Measurements from ENCODE around the gene CCDC33.
A peak's percentile ranks its signal among the peaks of the same experiment; 100 is the strongest.

The CCDC33 gene

DNA sequence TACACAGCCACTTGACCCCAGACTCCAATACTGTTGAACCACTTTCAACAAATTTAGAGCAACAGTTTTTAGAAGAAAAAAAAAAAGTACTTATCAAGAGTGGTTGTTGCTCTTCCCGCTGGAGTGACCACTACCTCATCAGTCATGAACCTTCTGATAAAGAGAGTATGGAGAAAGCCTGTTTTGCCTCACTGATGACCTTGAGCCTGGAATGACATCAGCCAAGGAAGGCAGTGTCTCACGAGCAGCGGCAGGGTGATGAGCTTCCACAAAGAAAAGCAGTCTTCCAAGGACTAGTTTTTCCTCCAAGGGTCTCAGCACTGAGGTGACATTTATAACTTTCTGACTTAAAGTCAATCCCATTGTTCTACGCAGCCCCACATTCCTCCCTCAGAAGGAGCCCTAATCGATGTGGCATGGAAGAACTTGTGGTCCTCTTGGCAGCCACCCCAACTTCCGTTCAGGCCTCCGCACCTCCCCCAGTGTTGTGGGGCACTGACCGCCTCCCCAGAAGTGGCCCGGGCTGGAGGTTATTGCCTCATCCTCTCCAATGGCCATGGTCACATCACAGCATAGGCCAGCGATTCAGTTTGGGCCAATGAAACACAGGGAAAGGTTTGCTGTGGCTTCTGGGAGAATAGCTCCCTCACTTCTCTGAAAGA, 133.1 kb downstream of the CCDC33 start:
- no peak for DNase-seq

DNA sequence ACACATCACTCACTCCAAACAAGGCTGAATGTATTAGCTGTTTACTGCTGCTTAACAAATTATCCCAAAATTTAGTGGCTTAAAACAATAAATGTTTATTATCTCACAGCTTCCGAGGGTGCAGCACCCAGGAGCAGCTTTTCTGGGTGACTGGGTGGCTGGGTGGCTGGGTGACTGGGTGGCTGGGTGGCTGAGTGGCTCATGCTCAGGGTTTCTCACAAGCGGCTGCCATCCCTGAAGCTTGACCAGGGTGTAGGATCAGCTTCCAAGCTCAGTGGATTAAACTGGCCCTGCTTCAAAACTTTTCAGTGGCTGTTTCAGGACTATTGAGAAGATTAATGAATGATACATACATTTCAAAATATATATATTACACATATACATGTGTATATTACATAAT, 133.6 kb downstream of the CCDC33 start:
- DNase-seq = no peak

DNA sequence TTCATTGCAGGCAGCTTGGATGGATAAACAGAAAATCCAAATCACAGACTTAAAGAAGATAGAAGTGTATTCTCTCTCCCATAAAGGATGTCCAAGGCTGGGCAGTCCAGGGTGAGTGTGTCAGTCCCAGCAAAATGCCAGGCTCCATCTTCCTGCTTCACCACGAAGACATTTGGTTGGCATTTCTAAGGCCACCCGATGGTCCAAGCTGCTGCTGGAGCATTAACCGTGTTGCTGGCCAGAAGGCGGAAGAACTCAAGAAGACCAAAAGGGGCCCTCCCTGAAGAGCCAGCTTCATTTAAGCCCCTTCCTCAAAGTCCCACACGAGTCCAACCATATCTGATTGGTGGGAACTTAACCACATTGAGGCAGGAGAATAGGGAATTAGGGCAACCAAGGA, 134.3 kb downstream of the CCDC33 start:
- no peak for DNase-seq

DNA sequence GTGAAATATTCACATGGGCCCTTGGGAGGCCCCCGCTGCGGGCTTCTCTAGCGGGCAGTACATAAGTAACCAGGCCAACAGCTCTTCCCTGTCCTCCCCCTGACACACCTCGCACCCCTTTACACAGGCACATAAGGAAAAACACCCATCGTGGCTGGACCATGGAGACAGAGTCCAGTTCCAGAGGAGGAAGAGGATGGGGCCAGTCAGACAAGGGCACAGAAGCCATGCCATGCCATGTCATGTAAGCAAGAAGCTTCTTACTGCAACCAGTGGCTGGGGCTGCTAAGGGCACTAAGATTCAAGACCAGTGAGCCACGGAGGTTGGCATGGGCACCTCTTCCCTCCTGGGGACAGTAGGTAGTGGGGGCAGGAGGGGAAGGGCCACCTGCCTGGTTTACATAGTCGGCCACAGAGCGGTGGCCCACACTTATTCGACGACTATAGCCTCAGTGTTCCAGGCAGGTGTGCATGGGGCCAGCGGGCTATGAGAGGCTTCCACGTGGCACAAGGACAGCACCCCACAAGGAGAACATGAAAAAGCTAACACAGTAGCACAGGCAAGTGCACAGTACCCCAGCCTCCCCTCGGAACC, 137.0 kb downstream of the CCDC33 start:
- no peak for DNase-seq

DNA sequence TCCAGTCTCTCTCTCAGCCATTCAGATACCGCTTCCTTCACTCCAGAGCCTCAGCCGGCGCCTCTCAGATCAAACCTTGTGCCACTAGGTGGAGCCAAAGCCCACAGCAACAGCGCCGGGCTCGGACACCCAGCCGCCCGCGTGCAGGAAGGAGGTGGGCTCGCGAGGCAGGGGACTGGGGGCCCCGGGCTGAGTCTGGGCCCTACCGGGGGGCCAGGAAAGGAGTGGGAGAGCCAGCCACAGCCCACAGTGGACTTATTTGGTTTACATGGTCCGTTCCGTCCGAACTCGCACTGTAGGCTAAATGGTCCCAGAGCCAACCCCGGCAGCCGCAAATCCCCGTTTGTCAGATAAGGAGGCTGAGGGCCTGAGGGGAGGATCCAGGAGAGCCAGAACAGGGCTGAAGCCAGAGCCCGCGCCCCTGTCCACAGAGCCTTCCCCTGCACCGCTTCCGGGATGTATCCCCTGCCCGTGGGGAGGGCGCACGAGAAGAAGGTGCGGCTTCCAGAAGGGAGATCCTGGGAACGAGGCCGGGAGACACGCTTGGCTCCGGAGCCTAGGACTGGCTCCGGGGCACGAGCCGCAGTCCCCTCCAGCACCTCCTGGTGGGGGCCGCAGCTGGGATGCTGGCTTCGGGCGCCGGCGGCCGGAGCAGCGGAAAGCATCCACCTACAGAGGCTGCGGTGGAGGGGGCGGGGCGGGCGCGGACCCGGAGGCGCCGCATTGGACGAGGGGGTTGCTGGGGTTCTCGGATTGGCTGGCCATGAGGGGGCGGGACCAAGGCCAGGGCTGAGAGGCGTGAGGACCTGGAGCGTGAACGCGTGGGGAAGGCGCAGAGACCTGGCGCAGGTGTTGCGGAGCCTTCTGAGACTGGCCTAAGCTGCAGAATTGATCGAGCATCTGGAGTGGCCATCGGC, 137.9 kb downstream of the CCDC33 start:
- DNase-seq = peak; percentile 89 to 92

DNA sequence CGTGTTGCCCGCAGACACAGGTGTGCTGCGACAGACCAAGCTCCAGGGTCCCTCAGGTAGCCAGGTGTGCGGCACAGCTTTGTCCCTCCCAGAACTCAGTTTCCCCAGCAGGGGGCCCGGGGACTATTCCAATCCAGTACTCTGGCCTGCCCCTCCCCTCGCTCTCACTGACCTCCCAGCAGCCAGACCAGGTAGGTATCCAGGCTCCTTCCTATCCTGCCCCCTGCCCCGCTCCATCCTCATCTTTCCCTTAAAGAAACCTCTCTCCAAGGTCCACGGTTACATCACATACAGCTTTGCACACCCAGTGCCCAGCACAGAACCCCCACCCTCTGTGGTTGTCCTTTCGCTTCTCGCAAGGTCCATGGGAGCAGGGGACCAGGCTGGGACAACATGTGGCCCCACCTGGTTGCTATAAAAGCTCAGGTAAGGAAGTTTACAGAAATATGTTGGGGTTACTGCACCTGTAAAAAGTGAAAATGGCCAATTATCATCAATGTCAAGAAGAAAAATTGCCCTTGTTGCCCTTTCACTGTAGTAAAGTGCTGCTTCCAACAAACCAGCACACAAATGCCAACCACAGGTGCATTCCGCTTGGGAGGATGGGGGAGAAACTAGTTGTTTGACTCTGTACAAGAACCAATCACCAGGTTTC, 138.6 kb downstream of the CCDC33 start:
- no peak for DNase-seq

DNA sequence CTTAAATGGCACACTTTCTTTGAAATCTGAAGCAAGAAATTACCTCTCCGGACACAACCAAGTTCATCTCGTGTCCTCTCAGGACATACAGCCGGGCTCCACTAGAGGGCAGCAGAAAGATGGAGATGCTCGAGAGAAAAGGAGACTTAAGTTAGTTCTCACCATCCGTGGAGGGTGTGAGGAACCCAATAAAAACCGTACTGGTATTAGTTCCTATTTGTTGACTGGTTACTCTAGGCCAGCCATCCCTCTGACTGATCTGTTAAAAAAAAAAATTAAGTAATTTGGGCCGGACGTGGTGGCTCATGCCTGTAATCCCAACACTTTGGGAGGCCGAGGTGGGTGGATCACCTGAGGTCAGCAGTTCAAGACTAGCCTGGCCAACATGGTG, 139.2 kb downstream of the CCDC33 start:
- peak; percentile 63 to 72 for DNase-seq

DNA sequence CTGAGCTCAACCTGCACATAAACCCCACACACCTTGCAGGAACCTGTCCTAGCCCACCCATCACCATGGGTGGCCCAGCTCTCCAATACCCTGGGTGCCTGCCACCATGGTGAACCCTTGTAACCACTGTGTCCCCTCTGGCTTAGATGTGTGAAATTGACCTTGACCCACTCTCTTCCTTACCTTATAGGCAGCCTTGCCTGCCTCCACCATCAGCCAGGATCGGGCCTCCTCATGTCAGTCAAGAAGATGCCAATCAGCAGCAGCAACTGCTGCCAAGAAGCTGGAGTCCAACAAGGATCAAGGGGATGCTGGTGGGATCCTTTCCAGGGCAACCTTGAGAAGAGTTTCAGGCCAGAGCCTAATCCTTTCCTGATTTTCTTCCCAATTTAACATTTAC, 140.1 kb downstream of the CCDC33 start:
- no peak for DNase-seq

DNA sequence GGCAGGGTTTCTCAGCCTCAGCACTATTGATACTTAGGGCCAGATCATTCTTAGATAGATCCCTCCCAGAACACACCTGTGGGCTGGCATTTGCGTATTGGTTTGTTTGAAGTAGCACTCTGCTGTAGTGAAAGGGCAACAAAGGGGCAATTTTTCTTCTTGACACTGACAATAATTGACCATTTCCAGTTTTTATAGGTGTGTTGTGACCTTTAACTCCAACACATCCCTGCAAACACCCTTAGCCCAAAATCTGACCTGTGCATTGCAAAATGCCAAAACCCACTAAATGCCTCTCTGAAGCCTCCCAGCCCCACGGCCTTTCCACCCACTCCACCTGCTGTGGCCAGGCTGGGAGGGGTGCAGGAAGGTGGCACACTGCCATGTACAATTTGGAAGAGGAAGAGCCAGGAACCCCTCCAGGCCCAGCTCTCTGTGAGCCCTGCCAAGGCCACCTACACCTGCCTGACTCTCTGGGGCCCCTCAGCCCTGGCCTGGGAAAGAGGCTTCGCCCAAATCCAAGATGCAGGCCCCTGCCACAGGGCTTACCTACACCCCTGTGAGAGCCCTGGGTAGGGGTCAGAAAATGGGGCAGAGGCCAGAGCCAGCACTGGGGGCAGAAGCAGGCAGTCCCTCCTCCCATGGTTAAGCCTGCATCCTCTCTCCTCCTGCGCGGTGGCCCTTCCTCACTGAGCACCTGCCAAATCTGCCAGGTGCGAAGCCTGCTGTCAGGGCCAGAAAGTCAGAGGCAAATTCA, 140.9 kb downstream of the CCDC33 start:
- no peak for DNase-seq

DNA sequence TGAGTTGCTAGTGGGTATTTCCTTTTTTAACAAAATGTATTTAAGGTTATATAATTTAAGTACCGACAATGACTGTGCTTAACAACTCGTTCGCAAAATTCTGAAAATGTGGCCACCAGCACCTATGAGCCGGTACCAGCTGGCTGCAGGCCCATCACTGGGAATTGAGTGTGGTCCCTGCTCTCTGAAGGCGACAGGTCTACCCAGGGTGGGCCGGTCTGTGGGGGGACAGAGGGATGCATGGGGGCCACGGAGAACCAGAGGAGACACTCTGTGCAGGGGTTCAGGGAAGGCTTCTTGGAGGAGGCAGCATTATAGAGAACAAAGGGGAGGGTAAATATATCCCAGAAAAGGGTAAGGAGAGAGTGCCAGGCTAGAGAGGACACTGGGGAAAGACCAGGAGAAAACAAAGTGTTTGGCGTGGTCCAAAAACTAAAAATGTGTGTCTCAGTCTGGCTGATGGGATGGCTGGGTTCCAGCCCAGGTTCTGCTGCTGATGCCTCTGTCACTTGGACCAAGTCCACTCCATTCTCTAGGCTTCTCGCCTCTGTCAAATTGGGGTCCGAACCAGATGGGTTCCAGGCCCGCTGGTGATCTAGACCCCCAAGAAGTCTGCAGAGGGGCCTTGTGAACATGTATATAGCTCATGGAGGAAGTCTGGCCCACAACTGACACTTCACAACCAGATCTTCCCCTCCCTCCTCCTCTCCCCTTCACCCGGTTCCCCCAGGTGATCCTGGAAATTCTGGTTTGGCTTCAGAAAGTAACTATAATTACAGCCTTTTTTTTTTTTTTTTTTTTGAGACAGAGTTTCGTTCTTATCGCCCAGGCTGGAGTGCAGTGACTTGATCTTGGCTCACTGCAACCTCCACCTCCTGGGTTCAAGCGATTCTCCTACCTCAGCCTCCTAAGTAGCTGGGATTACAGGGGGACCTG, 142.0 kb downstream of the CCDC33 start:
- no peak for DNase-seq

DNA sequence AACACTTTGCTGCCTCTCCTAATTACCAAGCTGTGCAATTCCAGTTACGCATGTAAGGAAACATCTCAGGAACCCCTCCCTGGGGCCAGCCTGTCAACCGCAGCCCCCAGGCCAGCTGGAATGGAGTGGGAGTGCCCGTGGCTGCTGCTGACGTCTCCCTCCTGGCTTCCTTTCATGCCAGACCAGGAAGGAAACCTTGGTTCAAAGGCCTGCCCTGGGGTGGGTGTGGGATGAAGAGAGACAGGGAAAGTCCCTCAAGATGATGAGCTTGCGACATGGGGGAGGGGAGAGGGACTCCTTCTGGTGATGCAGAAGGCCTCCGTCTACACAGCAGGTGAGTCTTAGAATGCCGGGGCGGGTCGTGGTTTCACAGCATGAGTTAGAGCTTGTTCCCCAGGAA, 142.7 kb downstream of the CCDC33 start:
- DNase-seq = no peak

DNA sequence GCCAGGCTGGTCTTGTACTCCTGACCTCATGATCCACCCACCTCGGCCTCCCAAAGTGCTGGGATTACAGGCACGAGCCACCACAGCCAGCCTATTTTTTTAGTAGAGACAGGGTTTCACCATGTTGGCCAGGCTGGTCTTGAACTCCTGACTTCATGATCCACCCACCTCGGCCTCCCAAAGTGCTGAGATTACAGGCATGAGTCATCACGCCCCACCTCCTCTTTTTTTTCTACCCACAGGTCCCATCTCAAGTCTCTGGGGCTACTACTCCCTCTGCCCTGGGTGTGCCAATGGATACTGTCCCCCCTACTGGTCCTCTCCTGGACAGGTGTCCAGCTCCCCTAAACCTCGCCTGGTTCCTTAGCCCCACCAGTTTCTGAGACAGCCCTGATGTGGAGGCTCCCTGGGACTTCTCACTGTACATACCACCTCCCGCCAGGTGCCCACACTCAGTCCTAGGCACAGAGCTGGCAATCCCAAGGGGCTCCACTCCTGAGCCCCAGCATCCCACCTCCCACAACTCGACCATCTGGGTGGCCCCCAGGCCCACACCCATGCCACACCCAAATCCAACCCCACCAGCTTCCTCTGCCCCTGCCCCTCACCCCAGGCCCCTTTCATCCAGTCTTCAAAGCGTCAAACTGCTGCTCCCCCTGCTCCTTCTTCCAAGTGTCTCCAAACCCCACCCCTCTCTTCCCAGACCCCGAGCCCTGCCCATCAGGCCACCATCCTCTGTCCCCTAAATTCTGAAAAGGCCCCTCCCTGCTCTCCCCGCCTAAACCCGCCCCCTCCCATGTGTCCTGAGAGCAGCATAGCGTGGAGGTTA, 144.4 kb downstream of the CCDC33 start:
- DNase-seq = no peak

DNA sequence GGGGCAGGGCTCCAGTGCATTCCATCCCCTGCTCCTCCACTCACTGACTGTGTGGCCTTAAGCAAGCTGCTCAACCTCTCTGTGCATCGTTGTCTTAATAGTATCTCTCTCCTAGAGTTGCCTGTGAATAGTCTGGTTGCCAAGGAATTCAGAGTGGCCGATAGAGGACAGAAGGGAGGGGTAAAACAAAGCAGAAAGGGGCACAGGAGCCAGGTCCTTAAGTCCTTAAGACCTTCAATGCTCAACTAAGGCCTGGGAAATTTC, 145.0 kb downstream of the CCDC33 start:
- no peak for DNase-seq

DNA sequence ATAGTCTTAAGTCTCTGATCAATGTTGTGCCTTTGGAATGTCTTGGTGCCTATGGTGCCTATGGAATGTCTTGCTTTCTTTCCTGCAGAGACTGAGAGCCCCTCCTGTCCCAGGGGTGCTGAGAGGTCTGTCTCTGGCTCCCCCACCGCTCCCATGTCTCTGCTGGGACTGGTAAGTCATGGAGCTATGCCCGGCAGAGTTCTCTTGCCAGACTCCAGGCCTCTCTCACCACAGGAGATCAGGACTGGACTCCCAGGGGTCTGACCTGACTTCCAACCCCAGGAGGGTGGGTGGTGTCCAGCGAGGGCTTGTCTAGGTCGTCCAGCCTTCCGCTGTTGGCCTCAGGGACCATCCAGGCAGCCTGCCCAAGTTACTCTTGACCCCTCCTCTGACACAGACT, 145.4 kb downstream of the CCDC33 start:
- no peak for DNase-seq

DNA sequence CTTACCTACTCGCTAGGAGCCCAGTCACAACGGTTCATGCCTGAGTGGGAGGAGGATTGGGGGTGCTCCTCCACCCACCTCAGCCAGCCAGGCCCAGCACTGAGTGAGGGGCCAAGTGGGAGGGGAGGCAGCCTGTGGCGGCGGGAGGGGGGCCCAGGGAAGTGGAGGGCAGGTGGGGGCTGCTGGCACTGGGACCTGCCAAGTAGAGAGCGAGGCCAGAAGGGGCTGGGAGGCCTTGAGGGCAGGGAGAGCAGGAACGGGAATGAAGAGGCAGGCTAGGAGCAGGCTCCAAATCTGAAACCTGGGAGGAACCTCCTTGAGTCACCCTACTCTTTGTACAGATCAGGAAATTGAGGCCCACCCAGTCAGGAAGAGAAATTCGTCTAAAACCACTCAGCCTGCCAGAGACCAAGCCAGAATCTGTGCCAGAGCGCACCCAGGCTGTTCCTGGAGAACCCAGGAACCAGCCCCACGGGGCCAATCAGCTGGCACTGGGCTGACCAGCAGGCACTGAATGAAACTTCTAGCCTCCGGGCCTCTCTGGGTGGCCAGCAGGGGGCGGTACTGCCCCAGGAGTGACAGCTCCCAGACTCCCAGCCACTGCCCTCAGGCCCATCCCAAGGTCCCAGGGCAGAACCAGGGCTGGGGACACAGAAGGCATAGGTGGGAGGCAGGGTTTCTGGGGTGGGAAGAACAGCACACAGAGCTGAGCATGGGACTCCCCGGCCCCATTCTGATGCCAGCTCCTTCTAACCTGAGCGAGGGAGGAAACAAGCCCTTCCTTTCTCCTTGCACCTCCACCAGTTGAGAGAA, 146.1 kb downstream of the CCDC33 start:
- DNase-seq = peak; percentile 64 to 66

DNA sequence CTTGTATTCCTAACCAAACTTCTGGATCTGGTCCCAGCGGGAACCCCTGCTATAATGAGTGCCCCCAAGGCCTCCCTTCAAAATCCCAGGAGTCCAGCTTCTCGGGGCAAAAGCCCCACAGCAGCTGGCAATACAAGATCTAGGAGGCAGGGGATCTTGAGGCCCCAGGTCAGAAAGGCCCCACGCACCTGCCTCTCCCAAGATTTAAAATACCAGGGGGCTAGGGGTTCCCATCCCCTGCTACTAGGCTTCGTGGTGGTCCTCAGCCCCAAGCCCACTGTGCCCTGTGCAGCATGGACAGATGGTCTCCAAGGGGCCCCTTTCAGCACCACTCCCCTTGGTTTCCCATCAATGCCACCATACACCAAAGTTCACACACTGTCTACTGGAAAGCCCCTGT, 147.2 kb downstream of the CCDC33 start:
- DNase-seq = no peak

DNA sequence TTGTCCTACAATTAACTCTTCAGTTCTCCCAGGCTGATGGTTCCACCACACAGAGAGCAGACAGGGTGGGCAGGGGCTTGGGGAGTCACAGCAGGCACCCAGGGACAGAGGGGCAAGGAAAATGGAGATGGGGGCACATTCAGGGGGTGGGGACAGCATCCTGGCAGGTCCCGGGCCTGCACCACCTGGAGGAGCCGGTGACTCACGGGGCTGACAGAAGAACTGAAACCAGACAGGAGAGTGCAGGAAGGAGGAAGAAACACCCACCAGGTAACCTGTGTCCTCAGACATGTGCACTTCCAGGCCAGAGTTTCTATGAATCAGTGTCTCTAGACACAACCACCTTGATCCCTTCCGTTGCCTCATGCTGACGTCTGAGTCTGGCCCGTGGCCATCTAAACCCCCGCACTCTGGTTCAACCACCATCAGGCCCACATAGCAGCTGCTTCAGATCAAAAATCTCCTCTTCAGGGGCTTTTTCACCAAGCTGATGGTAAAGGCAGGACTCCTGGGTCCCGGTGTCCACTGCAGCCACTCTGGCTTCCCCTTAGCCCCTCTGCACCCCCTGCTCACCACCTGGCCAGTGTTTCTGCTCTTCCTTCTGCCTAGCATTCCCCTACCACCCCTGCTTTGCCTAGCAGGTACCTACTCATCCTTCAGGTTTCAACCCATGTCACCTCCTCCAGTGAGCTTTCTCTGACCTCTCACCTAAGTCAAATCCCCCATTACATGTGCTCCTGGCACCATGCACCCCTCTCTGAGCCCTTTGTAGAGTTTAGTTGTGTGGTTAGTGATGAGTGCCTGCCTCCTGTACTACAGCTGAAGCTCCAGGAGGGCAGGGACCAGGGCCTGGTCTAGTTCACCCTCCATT, 147.8 kb downstream of the CCDC33 start:
- DNase-seq = no peak

DNA sequence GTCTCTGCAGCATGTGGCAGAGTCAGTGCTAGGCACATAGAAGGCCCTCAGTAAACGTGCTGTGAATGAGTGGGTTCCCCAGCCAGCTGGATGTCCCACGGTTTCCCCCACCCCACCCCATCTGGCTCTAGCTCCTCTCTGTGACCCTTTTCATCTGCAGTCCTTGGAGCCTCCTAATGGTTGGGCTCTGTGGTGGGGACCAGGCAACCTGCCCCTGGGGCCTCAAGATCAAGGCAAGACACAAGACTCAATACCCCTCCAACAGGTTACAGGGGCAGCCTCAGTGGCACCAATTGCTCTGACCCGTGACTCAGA, 148.4 kb downstream of the CCDC33 start:
- DNase-seq = no peak
